Prostate gland (tissue), 2 donors: ENCODE measurements around the gene NAA80.

Experiments
- POLR2AphosphoS5 ChIP-seq: sonication (generic); formaldehyde crosslinking; IDR thresholded peaks from one replicate; pipeline ENCODE4 v1.6.1; 2017; ENCODE audit warnings: antibody characterized with exemption
- TF ChIP-seq, protein P1 (sequence below), 4 experiments: fragments of 200-600 bp in 2 of 4; fragments of 450-650 bp in 2 of 4; sonication (generic) in 2 of 4; IDR thresholded peaks; 1 replicate in 3 of 4; 2 replicates in 1 of 4; pipeline ENCODE4 v1.5.1; 2016 to 2019; ENCODE audit warnings: antibody characterized with exemption in 4 of 4, mild to moderate bottlenecking in 2 of 4, moderate library complexity in 2 of 4

DNA sequence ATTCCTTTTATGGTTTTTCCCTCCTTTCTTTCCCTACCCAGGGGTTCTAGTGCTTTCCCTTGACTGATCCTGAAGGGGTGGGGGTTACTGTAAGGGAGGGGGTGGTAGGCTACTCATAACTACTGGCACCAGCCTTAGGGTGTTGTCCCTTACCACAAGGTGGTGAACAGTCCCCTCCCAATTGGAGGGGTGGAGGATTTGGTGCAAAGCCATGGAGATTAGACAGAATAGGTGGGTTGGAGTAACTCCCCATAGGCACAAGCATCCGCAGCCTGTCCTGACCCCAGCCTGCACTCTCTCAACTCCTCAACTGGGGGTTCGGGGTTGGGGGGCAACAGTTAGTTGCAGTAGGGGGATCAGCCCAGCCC is 25.9 kb upstream of the NAA80 start:
- TF ChIP-seq, protein P1, sequence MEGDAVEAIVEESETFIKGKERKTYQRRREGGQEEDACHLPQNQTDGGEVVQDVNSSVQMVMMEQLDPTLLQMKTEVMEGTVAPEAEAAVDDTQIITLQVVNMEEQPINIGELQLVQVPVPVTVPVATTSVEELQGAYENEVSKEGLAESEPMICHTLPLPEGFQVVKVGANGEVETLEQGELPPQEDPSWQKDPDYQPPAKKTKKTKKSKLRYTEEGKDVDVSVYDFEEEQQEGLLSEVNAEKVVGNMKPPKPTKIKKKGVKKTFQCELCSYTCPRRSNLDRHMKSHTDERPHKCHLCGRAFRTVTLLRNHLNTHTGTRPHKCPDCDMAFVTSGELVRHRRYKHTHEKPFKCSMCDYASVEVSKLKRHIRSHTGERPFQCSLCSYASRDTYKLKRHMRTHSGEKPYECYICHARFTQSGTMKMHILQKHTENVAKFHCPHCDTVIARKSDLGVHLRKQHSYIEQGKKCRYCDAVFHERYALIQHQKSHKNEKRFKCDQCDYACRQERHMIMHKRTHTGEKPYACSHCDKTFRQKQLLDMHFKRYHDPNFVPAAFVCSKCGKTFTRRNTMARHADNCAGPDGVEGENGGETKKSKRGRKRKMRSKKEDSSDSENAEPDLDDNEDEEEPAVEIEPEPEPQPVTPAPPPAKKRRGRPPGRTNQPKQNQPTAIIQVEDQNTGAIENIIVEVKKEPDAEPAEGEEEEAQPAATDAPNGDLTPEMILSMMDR (IDR thresholded peaks at IDR 0.05): no peak
- TF ChIP-seq POLR2AphosphoS5: no peak
